Measurements from ENCODE around the gene KLF7.

KLF7 gene

DNA sequence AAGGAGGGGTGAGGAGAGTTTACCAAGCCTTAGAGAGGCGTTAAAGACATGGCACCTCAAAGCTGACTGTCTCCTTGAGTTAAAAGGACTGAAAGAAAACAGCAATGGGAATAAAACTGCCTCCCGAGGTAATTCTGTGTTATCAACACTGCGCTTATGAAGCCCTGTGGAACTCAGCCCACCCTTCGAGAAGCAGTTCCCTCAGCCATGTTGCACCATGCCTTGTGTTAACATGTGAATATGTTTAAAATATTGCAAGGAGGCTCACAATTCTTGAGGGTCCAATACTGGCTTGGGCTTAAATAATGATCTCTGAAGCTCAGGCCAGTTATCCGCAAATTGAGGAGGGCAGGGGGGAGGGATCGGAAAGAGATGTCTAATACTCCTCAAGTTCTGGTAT, 14.7 kb downstream of the KLF7 start:
- no peak for DNase-seq
- intact Hi-C loops (cut with DNase I), result no loop called here

- intact Hi-C loops (cut with DNase I), result no loop called here
- no peak for DNase-seq
Measured at GRCh38 chr2:207150284-207150683, 15.5 kb downstream of the KLF7 start.

DNA sequence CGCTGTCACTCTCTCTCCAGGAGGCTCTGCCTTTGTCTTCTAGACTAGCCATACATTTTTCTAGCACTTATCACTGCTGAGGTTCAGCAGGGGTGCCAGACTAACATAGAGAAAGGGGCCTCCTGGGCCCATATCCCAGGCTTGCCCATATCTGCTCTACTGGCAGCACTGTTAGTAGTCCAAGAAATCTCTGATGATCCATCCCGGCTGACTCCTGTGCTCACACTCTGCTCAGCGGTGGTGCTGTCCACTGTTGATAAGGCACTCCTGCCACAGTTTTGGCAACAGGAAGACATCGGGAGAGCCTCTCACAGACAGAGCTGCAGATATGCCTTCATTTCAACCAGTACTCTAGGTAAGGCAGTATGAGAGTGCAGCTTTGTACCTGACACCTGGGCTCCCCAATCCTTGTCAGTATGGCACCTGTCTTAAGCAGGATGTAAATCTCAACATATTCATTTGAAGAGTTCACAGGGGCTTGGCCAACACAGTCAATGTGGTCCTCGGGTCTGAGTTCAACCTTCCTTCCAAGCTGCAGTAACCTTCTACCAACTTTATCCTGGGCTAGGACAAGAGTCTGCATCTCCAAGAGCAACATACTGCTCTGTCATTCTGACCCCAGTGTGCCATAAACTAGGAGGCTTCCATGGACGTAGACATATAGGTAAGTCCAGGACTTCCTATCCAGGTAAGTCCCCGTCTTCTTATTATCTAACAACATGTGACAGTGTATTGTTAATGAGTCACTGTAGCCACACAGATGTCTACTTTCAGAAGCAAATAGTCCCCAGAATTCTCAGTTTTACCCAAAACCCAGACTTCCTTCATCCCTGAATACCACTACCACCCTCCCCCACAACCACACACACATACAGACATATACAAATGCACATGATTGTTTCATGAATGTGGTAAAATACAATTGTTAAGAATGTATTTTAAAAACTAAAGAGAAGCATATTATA, 16.2 kb downstream of the KLF7 start:
- DNase-seq, result no peak
- intact Hi-C loops (cut with DNase I), result no loop called here

DNA sequence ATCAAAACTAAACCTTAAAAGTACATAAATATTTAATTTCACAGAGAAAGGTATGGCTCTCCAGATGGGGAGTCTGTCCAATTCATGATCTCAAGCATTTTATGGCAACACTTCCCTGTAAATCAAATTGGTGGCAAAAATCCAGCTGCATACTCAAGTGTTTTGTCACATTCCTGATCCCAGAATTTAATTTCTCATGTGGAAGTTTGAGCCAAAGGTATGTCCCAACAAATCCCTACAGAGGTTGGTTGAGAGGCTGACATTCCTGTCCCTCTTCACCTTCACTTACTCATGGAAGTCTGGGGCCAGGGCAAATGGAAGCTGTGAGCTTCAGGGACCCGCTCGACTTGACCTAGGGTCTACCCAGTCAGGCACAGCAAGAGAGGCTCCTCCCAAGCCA, 17.7 kb downstream of the KLF7 start:
- intact Hi-C loops (cut with DNase I), result no loop called here
- no peak for DNase-seq

GRCh38 chr2:207144173-207144785, 21.5 kb downstream of the KLF7 start:
- intact Hi-C loops (cut with DNase I), result no loop called here
- DNase-seq, result no peak

- DNase-seq, result peak in 7 of 10 donors; percentile 23 to 81 (median 33)
- intact Hi-C loops (cut with DNase I), result no loop called here
Measured at GRCh38 chr2:207143215-207144172, 22.3 kb downstream of the KLF7 start.

DNA sequence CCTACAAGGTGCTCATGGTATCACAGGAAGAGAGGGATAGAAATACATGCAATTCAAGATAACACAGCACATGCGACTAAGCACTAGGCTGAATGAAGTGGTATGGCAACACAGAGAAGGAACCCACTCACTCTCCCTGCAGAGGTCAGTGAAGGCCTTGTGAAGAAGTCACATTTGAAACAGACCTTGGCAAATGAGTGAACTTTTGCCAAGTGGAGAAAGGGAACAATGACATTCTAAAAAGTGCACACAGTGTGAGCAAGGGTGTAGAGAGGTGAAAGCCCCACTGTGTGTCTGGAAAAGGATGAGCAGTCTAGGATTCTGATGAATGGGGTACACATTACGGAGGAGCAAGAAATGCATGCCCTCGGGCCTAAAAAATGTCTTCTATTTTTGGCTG, 23.3 kb downstream of the KLF7 start:
- DNase-seq, result no peak
- intact Hi-C loops (cut with DNase I), result no loop called here

GRCh38 chr2:207141386-207141785, 24.4 kb downstream of the KLF7 start:
- DNase-seq, result no peak
- intact Hi-C loops (cut with DNase I), result no loop called here

- intact Hi-C loops (cut with DNase I), result no loop called here
- no peak for DNase-seq
Measured at GRCh38 chr2:207140265-207140664, 25.5 kb downstream of the KLF7 start.

DNA sequence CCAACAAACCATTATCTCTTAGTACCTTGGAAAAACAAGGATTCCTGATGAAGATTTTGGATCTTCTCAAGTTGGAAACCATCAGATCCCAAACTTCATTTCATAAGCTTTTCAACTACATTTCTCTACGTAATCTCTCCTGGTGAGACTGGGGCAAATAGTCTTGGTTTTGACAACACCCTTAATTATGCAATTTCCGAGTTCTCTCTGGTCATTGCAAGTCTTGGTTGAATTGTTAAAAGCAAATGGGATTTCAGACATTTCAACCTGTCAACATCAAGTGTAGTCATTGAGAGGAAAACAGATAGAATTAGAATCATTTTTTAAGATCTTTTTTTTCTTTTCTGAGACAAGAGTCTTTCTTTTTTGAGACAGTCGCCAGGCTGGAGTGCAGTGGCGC, 26.2 kb downstream of the KLF7 start:
- no peak for DNase-seq
- intact Hi-C loops (cut with DNase I), result no loop called here

DNA sequence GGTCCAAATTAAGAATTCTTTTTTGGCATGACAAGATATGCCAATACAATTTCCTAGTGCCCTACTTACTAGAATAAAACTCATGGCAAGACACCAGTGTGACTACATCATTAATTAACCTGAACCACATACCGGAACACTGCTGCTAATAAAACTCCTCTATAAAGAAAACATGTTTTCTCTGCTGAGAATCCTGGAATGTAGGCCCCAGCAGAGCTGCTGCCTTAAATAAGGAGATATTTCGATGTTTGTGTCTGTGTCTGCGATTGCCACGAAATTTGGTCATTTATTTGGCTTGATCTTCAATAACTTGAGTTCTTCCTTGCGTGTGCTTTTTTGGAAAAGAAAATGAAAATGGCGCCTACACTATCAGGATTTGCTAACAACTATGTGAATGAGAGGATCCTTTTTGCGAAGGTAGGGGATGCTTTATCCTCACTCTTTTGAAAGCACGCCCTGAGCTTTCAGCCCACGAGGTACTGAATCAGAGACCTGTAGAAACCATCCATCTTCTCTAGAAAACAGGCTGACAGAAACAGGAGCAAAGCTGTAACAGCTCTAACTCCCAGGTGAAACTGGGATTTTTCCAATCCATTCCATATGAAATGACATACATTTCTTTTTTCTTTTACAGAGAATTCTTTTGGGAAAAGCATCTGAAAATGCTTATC, 27.0 kb downstream of the KLF7 start:
- no peak for DNase-seq
- intact Hi-C loops (cut with DNase I), result no loop called here

GRCh38 chr2:207137596-207138337, 28.0 kb downstream of the KLF7 start:
- intact Hi-C loops (cut with DNase I), result no loop called here
- no peak for DNase-seq

DNA sequence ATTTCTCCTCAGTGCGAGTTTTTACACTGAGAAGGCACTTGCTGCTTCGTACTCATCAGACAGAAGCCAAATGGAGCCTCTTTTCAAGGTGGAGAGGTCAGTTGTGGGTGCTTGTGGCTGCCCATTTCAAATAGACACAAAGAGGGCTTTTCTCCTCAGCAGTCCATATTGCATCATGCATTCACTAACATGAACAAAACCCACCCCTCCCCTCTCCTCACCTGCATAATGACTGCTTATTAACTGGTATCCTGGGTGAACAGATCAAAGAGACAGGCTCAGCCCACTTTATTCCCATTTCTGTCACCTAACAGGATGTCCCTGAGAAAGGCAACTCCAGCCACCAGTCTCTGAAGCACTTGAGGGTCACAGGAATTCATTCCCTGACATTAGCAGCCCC, 28.9 kb downstream of the KLF7 start:
- intact Hi-C loops (cut with DNase I), result no loop called here

GRCh38 chr2:207135801-207136457, 29.8 kb downstream of the KLF7 start:
- DNase-seq, result no peak
- intact Hi-C loops (cut with DNase I), result no loop called here

More for the DNA sequence above, 28.9 kb downstream of the KLF7 start:
- no peak for DNase-seq

GRCh38 chr2:207135340-207135739, 30.4 kb downstream of the KLF7 start:
- no peak for DNase-seq
- intact Hi-C loops (cut with DNase I), result no loop called here

DNA sequence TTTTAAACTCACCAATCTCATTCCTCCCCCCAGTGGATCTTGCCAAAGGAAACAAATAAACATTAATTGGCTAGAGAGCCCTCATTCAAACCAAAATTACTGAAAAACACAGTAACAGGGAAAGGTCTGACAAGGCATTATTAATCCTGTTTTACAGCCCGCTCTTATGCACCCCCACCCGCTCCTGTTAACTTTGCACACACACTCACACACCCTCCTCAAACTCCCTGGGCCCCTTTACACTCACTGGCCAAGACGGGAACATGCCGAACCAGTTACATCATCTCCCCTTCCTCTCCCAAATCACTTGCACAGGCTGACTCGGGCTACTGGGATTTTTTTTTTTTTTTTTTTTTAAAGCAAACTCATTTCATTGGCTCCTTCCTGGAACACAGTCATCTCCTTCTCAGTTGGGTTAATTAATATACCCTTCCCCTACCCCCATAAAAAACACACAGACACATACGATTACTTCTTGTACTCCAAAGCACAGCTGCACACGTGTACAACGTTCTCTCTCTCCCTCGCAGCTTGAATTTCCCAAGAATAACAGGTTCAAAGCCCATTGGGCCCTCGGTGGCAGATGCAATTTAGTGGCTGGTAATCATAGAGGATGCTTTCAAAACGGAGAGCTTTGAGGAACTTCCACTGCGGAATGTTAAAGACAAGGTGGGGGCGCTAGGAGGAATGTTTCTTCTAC, 31.8 kb downstream of the KLF7 start:
- intact Hi-C loops (cut with DNase I), result no loop called here
- peak in 1 of 10 donors; percentile 23 for DNase-seq

DNA sequence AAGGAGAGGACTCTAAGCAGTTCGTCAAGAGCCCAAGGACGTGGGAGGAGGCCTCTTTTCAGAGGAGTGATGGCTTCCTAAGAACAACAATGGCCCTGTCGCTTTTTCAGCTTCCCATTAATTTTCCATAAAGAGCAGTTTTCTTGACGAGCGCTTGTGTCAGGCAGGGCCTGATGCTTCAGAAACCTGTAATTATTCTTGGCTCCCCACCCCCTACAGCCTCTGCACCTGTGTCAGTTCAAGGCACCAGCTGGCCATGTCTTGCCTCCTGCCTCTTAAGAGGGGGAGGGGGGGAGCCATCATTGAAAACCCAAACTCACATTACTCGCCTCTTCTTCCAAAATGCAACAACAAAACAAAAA, 32.3 kb downstream of the KLF7 start:
- no peak for DNase-seq
- intact Hi-C loops (cut with DNase I), result no loop called here

DNA sequence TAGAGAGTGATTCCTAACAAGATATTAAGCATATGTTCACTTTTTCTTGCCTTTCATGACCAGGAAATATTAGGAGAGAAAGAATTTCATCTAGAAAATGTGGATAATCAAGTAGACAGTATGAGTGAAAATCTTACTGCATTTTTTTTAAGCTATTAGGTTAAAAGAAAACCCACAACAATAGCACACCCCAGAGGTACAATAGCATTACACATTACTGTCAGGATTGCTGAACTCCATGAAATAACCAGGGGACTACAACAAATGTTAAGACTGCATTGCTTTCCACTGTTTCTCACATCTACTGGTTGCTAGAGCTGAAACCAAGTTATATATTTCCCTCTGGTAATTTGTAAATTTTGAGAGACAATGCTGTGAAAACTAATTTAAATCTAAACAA, 33.7 kb downstream of the KLF7 start:
- intact Hi-C loops (cut with DNase I), result no loop called here
- DNase-seq, result no peak

- intact Hi-C loops (cut with DNase I), result no loop called here
- DNase-seq, result no peak
Measured at GRCh38 chr2:207131594-207131993, 34.2 kb downstream of the KLF7 start.

All from posterior cingulate gyrus (tissue), 11 donors.